IPS-NIHi7 (cell line): ENCODE data around the gene ZDHHC19.
"Not testable (repeated sequence)": the region's sequence is repeated elsewhere in the genome, so short reads cannot be mapped to it uniquely, and the experiment has no call there.

Experiments
- DNase-seq: peaks from one replicate; pipeline ENCODE4 v3.0.0; 2012; ENCODE audit warnings: mixed read lengths; ENCODE audit errors: extremely low spot score

Gene ZDHHC19

GRCh38 chr3:196225086-196225485, 13.9 kb upstream of the ZDHHC19 start:
- no peak for DNase-seq

DNA sequence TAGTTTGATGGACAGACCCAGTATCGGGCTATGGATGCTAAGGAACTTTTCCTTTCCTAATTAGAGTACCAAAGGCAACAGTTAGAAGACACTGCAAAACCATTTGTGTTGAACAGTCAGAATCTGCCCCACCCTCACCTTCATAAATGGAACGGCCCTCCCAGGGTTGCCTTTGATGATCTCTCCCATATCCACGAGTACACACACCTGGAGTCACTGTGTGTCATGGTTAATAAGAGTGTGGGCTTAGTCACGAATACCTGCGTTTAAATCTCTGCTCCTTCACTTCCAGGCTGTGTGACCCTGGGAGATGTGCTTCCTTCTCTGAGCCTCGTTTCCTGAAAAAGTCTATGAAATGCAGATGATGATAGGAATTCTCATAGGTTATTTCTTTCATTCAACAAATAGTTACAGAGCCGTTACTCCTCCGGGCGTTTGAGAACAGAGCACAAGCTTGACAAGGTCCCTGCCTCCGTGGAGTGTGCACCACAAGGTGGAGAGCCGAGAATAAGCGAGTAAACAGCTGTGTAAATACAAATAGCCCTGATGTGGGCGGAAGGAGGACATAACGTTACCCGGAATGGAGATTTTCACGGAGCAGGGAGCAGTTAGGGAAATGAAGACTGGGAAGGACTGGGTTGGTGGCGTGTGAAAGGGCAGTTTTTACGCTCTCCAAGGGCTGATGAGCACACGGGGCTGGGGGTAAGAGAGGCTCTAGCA, 11.8 kb upstream of the ZDHHC19 start:
- no peak for DNase-seq

DNA sequence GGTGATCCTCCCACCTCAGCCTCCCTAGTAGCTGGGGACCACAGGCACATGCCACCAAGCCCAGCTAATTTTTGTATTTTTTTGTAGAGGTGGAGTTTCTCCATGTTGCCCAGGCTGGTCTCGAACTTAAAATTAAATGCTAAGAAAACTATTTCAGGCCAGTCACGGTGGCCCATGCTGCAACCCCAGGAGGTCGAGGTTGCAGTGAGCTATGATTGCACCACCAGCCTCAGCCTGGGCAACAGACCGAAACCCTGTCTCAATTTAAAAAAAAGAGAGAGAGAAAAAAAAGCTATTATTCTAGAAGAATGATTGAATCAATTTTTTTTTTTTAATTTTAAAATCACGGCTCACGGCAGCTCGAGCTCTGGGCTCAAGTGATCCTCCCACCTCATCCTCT, 9.8 kb upstream of the ZDHHC19 start:
- no peak for DNase-seq

DNA sequence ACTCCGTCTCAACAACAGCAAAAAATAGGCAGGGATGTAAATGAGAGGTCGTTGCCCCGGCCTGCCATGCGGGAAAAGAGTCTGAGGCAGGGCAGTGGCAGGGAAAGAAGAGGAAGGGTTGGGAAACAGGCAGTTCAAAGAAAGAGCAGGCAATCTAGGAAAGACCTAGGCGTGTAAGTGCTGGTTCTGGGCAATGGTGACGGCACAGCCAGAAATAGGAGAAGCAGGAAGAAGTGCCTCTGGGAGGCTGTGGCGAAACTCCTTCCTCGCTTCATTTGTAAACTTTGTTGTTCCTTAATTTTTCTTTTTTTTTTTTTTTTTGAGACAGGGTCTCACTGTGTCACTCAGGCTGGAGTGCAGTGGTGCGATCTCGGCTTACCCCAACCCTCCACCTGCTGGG, 9.4 kb upstream of the ZDHHC19 start:
- DNase-seq, result no peak

DNA sequence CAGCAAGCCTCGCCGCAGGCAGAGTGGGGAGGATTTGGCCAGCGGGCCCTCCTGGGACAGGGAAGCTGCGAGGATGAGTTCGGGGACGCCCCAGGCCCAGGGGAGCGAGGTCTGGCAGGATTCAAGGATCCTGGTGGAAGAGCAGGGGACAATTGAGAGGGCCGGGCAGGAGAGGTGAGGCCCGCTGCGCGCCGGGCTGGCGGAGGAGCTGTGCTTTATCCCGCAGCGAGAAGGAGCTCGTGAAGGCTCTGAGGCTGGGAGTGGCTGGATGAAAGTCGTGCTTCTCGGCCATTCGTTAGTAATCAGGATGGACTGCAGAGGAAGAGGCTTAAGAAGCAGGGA, 8.7 kb upstream of the ZDHHC19 start:
- DNase-seq, result no peak

DNA sequence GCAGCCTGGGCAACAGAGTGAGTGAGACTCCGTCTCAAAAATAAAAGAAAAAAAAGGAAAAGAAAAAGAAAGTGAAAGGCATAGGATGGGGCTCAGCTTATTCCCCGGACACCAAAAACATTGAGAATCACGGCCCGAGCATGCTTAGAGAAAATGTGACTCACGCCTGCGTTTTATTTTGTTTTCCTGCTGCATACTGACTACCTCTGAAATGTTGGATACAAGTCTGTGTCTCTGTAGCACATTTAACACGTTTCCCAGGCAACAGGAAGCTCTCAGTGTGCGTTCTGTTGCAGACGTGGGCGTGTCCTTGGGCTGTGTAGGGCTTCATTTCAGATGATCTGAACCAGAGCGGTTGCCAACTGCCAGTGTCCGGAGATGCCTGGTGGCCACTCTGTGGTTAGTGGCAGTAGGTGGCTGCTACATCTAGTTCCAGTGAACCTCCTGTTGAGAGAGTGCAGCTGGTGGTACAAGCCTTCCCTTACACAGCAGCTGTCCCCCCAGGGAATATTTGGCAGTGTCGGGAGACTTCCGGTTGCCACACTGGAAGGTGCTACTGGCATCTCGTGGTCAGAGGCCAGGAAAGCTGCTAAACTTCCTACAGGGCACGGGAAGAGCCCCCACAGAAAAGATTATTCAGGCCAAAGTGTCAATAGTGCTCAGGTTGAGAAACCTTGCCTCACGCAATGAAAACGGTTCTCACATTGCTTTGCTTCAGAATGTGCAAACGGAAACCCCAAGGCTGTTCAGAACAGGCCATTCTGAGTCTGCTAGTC, 8.2 kb upstream of the ZDHHC19 start:
- no peak for DNase-seq

GRCh38 chr3:196218155-196218712, 7.0 kb upstream of the ZDHHC19 start:
- no peak for DNase-seq

DNA sequence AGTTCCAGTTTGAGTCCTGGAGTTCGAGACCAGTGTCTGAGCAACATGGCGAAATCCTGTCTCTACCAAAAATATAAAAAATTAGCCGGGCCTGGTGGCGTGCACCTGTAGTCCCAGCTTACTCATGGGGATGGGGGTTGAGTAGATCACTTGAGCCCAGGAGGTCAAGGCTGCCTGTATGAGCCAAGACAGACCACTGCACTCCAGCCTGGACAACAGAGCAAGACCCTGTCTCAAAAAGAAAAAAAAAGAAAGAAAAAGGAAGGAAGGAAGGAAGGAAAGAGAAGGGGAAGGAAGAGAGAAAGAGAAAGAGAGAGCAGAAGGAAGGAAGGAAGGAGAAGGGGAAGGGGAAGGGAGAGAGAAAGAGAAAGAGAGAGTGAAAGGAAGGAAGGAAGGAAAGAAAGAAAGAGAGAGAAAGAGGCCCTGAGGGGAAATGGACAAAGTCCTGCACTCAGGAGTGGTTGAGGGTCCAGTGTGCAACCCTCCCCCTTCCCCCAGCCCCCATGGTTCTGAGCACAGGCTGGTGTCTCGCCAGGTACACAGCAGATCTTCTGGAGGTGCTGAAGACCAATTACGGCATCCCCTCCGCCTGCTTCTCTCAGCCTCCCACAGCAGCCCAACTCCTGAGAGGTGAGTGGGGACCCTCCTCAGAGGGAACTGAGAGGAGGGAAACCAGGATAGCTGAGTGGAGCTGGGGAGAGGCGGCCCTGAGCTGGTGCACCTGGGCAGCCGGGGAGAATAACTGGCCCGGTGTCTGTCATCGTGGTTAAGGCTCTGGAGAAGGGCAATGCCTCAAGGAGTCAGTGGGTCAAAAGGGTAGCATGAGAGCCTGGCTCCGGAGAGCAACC, 6.3 kb upstream of the ZDHHC19 start:
- DNase-seq, result no peak

- no peak for DNase-seq
Observed at GRCh38 chr3:196216681-196217211, 5.5 kb upstream of the ZDHHC19 start.

- DNase-seq, result peak; percentile 71
Observed at GRCh38 chr3:196216089-196216564, 4.9 kb upstream of the ZDHHC19 start, which contains the start of gene SLC51A. SLC51A (plus strand) TSS chr3:196216534; CDS start chr3:196216713, 179 bp downstream.

GRCh38 chr3:196215493-196216020, 4.4 kb upstream of the ZDHHC19 start:
- DNase-seq, result no peak

DNA sequence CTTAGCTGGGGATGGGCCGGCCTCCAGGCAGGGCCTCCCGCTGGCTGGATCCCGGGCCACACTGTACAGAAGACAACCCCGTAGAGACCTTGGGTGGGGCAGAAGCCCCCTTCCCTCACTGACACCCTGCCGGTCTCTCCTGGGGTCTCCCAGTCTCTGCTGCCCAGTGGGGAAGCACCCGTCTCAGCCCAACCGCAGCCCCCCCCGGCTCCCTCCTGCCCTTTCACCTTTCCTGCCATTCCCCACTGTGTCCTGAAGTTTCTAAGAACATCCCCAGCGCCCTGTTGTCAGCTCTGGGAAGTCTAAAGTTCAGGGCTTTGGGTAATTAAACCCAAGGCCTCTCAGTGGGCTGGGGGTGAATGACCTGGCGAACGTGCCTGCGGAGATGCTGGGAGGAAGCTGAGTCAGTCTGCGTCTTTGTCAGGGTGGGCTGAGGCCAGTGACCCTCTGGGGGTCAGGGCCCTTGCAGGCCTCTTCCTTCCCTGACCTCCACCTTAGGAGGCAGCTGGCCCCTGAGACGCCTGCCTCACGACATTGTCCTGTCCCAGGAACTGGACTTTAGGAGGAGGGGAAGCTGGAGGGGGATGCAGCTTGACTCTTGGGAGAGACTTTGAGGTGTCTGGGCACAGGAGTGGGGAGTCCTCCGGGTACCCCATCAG, 3.7 kb upstream of the ZDHHC19 start:
- no peak for DNase-seq

DNA sequence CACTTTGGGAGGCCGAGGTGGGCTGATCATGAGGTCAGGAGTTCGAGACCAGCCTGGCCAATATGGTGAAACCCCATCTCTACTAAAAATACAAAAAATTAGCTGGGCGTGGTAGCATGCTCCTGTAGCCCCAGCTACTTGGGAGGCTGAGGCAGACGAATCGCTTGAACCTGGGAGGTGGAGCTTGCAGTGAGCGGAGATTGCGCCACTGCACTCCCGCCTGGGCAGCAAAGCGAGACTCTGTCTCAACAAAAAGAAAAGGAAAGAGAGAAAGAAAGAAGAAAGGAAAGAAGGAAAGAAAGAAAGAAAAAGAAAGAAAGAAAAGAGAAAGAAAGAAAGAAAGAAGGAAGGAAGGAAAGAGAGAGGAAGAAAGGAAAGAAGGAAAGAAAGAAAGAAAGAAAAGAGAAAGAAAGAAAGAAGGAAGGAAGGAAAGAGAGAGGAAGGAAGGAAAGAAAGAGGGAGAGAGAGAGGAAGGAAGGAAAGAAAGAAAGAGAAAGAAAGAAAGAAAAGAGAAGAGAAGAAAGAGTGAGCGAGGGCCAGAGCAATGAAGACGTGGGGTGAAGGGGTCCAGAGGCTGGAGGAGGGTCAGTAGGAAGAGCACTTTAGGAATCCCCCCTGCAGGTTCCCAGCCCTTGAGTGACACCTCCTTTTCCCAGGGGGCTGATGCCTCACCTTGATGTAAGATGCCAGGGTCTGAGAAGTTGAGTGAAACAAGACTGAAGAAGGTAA, 1.1 kb downstream of the ZDHHC19 start:
- DNase-seq, result not testable (repeated sequence)

DNA sequence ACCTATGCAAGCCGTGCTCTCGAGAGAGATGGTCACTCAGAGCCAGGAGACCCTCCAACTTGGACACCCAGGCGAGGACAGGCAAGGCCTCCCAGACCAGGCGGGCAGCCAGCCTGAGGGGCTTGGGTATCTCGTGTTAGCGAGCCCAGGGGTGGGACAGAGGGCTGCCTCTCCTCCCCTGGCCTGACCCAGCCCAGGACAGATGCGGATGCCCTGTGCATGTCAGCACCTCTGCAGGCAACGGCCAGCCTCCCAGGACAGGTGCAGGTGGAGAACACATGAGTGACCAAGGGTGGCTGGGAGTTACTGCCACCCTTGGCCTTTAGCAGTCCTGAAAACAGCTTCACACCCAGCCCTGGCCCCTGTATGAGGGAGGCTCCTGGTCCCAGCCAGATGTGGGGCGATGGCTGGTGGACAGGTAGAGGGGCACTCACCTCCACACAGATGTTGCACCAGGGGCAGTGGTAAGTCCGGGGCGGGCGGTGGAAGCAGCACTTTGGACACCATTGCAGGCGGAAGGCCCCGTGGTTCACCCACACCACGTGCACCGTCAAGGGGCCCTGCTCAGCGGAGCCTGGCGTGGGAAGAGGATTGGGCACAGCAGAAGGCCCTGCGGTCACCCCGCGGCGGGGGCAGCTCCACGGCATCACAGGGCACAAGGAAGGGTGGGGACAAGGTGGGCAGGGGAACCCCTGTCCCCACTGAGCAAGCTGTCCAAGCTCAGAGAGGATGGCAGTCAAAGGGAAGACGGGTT, 2.1 kb downstream of the ZDHHC19 start:
- peak; percentile 3 for DNase-seq

DNA sequence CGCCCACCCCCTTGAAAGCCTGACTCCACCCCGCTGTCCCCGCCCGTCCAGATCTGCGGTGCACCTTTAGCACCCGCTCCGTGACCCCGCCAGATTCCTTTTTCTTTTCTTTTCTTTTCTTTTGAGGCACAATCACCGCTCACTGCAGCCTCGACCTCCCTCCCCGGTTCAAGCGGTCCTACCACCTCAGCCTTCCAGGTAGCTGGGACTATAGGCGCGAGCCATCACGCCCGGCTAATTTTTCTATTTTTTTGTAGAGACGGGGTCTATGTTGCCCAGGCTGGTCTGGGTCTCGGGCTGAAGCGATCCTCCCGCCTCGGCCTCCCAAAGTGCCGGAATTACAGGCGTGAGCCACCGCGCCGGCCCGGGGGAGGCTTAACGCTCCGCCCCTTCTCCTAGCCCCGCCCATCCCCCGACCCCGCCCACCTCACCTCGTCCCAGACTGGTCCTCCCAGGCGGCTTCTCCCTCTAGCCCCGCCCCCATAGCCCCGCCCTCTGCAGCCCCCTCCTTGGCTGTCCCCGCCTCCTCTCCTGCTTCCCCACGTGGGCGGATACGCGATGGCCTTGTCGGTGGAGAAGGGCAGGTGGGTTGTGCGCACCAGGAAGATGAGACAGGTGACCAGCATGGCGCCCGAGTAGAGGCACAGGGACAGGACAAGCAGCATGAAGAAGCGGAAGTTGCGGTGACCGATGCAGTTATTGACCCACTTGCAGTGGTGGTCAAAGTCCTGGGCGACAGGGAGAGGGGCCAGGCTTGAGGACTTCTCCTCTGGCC, 3.2 kb downstream of the ZDHHC19 start:
- peak; percentile 98 for DNase-seq

DNA sequence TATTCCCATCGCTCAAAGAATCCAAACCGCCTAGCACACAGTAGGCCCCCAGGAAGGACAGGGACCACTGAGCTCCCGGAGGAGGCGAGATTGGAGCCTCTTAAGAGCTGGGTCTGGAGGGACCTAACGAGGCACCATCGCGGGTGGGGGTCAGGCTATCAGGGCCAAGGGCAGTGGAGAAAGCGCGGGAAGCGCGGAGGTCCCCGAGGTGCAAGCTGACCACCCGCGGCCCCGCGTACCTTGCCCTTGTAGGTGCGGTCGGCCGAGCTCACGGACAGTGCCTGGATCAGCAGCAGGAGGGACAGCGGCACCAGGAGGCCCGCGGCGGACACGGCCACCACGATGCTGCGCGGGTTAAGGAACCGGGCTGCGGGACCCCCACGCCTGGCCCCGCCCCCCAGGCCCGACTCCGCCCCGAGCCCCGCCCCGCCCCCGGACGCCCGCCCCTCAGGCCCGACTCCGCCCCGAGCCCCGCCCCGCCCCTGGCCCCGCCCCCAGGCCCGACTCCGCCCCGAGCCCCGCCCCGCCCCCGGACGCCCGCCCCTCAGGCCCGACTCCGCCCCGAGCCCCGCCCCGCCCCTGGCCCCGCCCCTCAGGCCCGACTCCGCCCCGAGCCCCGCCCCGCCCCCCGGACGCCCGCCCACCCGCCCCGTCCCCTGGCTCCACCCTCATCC, 3.9 kb downstream of the ZDHHC19 start:
- DNase-seq, result peak; percentile 68

DNA sequence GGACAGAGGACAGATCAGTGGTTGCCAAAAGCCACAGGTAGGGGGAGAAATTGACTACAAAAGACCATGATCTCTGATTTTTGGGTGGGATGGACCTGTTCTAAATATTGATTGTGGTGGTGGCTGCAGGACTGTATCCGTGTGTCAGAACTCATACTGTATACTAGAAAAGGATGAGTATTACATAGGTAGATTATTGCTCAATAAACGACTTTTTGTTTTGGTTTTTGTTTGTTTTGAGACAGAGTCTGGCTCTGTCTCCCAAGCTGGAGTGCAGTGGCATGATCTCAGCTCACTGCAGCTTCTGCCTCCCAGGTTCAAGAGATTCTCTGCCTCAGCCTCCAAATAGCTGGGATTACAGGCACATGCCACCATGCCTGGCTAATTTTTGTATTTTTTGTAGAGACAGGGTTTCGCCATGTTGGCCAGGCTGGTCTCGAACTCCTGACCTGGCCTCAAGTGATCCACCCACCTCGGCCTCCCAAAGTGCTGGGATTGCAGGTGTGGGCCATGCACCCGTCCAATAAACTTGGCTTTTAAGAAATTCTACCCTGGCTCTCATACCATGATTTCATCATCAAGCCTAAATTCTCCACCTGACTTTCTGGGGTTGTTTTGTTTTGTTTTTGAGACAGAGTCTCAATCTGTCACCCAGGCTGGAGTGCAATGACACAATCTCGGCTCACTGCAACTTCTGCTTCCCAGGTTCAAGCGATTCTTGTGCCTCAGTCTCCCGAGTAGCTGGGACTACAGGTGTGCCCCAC, 5.6 kb downstream of the ZDHHC19 start:
- DNase-seq, result peak; percentile 4
